GM18519 (cell line): ENCODE results near the gene OSBPL6.
"Not testable (repeated sequence)": the region's sequence is repeated elsewhere in the genome, so short reads cannot be mapped to it uniquely, and the experiment has no call there.

Experiments
- ATAC-seq: cut with Tn5 transposase; IDR thresholded peaks from one replicate; pipeline ENCODE4 v1.9.1; 2021; ENCODE audit warnings: mild to moderate bottlenecking, moderate library complexity; ENCODE audit not compliant: unreplicated experiment, low FRiP score

The OSBPL6 gene

GRCh38 chr2:178388287-178388686 lies 194.0 kb downstream of the OSBPL6 start:
- no peak for ATAC-seq

GRCh38 chr2:178391701-178392100 lies 197.4 kb downstream of the OSBPL6 start:
- no peak for ATAC-seq

- ATAC-seq = no peak
Measured at GRCh38 chr2:178392215-178392614, 197.9 kb downstream of the OSBPL6 start.

- ATAC-seq = no peak
Measured at GRCh38 chr2:178394859-178395258, 200.5 kb downstream of the OSBPL6 start.

- ATAC-seq = no peak
Measured at GRCh38 chr2:178395295-178395694, 201.0 kb downstream of the OSBPL6 start.

- ATAC-seq = no peak
Measured at GRCh38 chr2:178395941-178396570, 201.7 kb downstream of the OSBPL6 start.

- ATAC-seq = peak; percentile 94
Measured at GRCh38 chr2:178397002-178397605, 202.8 kb downstream of the OSBPL6 start.

- ATAC-seq = no peak
Measured at GRCh38 chr2:178401994-178402437, 207.7 kb downstream of the OSBPL6 start.

GRCh38 chr2:178403671-178404306 lies 209.5 kb downstream of the OSBPL6 start:
- peak; percentile 15 for ATAC-seq

- ATAC-seq = peak; percentile 99
Measured at GRCh38 chr2:178404368-178404767, 210.1 kb downstream of the OSBPL6 start.

GRCh38 chr2:178409261-178409660 lies 214.9 kb downstream of the OSBPL6 start:
- ATAC-seq = no peak

GRCh38 chr2:178412047-178412446 lies 217.7 kb downstream of the OSBPL6 start:
- ATAC-seq = no peak

- ATAC-seq = not testable (repeated sequence)
Measured at GRCh38 chr2:178412453-178412852, 218.1 kb downstream of the OSBPL6 start.

- ATAC-seq = peak; percentile 71
Measured at GRCh38 chr2:178413472-178414265, 219.4 kb downstream of the OSBPL6 start.

GRCh38 chr2:178414266-178415247 lies 220.2 kb downstream of the OSBPL6 start:
- ATAC-seq = peak; percentile 71

- no peak for ATAC-seq
Measured at GRCh38 chr2:178415979-178416378, 221.7 kb downstream of the OSBPL6 start.

- ATAC-seq = no peak
Measured at GRCh38 chr2:178417916-178418315, 223.6 kb downstream of the OSBPL6 start.

GRCh38 chr2:178418426-178418825 lies 224.1 kb downstream of the OSBPL6 start:
- no peak for ATAC-seq

GRCh38 chr2:178419123-178419522 lies 224.8 kb downstream of the OSBPL6 start:
- ATAC-seq = no peak

GRCh38 chr2:178420463-178420999 lies 226.2 kb downstream of the OSBPL6 start:
- ATAC-seq = no peak
